GM10847 (cell line): ENCODE measurements around the gene SERTAD2.

Experiments
- POLR2A ChIP-seq: IDR thresholded peaks from 2 replicates; pipeline ENCODE4 v1.6.1; 2011; ENCODE audit not compliant: insufficient read length; ENCODE audit errors: extremely low read depth

SERTAD2 gene

GRCh38 chr2:64641599-64641998 lies 12.1 kb downstream of the SERTAD2 start:
- TF ChIP-seq POLR2A, result no peak

GRCh38 chr2:64640153-64641044 lies 13.3 kb downstream of the SERTAD2 start:
- no peak for TF ChIP-seq POLR2A

- TF ChIP-seq POLR2A, result no peak
These were observed 14.0 kb downstream of the SERTAD2 start for GRCh38 chr2:64639691-64640090.

- no peak for TF ChIP-seq POLR2A
These were observed 15.1 kb downstream of the SERTAD2 start for GRCh38 chr2:64638502-64639120.

- TF ChIP-seq POLR2A, result no peak
These were observed 15.8 kb downstream of the SERTAD2 start for GRCh38 chr2:64637931-64638330.

- TF ChIP-seq POLR2A, result no peak
These were observed 16.6 kb downstream of the SERTAD2 start for GRCh38 chr2:64637000-64637635.

- TF ChIP-seq POLR2A, result no peak
These were observed 17.5 kb downstream of the SERTAD2 start for GRCh38 chr2:64635976-64636911.

GRCh38 chr2:64634345-64635267 lies 19.1 kb downstream of the SERTAD2 start:
- no peak for TF ChIP-seq POLR2A

- TF ChIP-seq POLR2A, result no peak
These were observed 20.6 kb downstream of the SERTAD2 start for GRCh38 chr2:64632835-64633819.

- TF ChIP-seq POLR2A, result no peak
These were observed 21.9 kb downstream of the SERTAD2 start for GRCh38 chr2:64631771-64632170.

- TF ChIP-seq POLR2A, result no peak
These were observed 23.0 kb downstream of the SERTAD2 start for GRCh38 chr2:64630752-64631151.

GRCh38 chr2:64629875-64630274 lies 23.8 kb downstream of the SERTAD2 start:
- TF ChIP-seq POLR2A, result no peak

- no peak for TF ChIP-seq POLR2A
These were observed 24.4 kb downstream of the SERTAD2 start for GRCh38 chr2:64629329-64629781.
